Activated T-cell treated with anti-CD3 and anti-CD28 coated beads, Interleukin-2, amount 50 U/mL, for 24 hours (primary cell): ENCODE results near the gene TMEM238.
"Not testable (repeated sequence)": the region's sequence is repeated elsewhere in the genome, so short reads cannot be mapped to it uniquely, and the experiment has no call there.

ENCODE experiments used
- DNase-seq: peaks from one replicate; pipeline ENCODE4 v3.0.0-alpha.2; 2020
- H3K27ac Mint-ChIP-seq: 2 replicates; pipeline ENCODE4 v1.8.0; 2020; ENCODE audit warnings: mild to moderate bottlenecking, mixed read lengths
- H3K27me3 Mint-ChIP-seq: 2 replicates; pipeline ENCODE4 v1.8.0; 2020; ENCODE audit warnings: mixed read lengths
- H3K36me3 Mint-ChIP-seq: 2 replicates; pipeline ENCODE4 v1.8.0; 2020; ENCODE audit warnings: low read depth, mixed read lengths
- H3K4me1 Mint-ChIP-seq: 2 replicates; pipeline ENCODE4 v1.8.0; 2020; ENCODE audit warnings: low read depth, mixed read lengths
- H3K4me3 Mint-ChIP-seq: 2 replicates; pipeline ENCODE4 v1.8.0; 2020; ENCODE audit warnings: mild to moderate bottlenecking, moderate library complexity, mixed read lengths
- H3K9me3 Mint-ChIP-seq: 2 replicates; pipeline ENCODE4 v1.8.0; 2020; ENCODE audit warnings: mixed read lengths

The TMEM238 gene

GRCh38 chr19:55329791-55330190, 54.3 kb downstream of the TMEM238 start:
- H3K27me3 Mint-ChIP-seq = peaks cover 16% of the 10 kb centered on the region
- H3K27ac Mint-ChIP-seq, H3K36me3 Mint-ChIP-seq, H3K4me1 Mint-ChIP-seq, H3K4me3 Mint-ChIP-seq, DNase-seq, H3K9me3 Mint-ChIP-seq: not testable (repeated sequence)
